IPS-20b (cell line): ENCODE data around the gene BLOC1S4.
"Not testable (repeated sequence)": the region's sequence is repeated elsewhere in the genome, so short reads cannot be mapped to it uniquely, and the experiment has no call there.

Experiments used
- H3K27ac ChIP-seq: one replicate; pipeline ENCODE4 v1.5.1; 2013; ENCODE audit warnings: low read length
- H3K27me3 ChIP-seq: 2 replicates; pipeline ENCODE4 v1.6.1; 2013; ENCODE audit warnings: mild to moderate bottlenecking, low read length, inconsistent platforms; ENCODE audit not compliant: insufficient read depth
- H3K36me3 ChIP-seq: 2 replicates; pipeline ENCODE4 v1.6.1; 2013; ENCODE audit warnings: low read depth, mild to moderate bottlenecking, inconsistent platforms, low read length, moderate library complexity; ENCODE audit not compliant: insufficient read depth
- H3K4me1 ChIP-seq: 2 replicates; pipeline ENCODE4 v1.6.1; 2013; ENCODE audit warnings: mild to moderate bottlenecking, control low read depth, inconsistent platforms, low read length, moderate library complexity; ENCODE audit not compliant: insufficient read depth
- H3K4me3 ChIP-seq: 2 replicates; pipeline ENCODE4 v1.5.1; 2013; ENCODE audit warnings: mild to moderate bottlenecking, low read length, inconsistent platforms
- H3K9ac ChIP-seq: 2 replicates; pipeline ENCODE4 v1.6.1; 2013; ENCODE audit warnings: low read depth, mild to moderate bottlenecking, inconsistent platforms, low read length, moderate library complexity
- H3K9me3 ChIP-seq: 2 replicates; pipeline ENCODE4 v1.6.1; 2013; ENCODE audit warnings: mild to moderate bottlenecking, low read depth, low read length, inconsistent platforms; ENCODE audit not compliant: insufficient read depth

The BLOC1S4 gene

DNA sequence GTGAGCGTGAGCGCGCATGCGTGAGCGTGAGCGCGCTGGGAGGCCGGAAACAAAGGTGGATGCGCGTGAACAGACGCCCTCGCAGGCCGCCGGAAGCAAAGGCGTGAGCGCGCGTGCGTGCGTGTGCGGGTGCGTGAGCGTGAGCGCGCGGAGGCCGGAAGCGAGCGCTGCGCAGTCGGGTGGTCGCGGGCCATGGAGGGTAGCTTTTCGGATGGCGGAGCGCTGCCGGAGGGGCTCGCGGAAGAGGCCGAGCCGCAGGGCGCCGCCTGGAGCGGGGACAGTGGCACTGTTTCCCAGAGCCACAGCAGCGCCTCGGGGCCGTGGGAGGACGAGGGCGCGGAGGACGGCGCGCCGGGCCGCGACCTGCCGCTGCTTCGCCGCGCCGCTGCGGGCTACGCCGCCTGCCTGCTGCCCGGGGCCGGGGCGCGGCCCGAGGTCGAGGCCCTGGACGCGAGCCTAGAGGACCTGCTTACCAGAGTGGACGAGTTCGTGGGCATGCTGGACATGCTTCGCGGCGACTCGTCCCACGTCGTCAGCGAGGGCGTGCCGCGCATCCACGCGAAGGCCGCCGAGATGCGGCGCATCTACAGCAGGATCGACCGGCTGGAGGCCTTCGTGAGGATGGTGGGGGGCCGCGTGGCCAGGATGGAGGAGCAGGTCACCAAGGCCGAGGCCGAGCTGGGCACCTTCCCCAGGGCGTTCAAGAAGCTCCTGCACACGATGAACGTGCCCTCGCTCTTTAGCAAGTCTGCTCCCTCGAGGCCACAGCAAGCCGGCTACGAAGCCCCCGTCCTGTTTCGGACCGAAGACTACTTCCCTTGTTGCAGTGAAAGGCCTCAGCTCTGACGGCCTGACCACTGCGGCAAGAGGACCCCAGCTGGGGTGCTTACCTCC is at the start of gene BLOC1S4:
Gene BLOC1S4 (plus strand): TSS at position 157 of the 894 bp plus-strand sequence. CDS start 36 bp downstream, at position 193.
- Histone ChIP-seq H3K9me3 (no peaks in the 10 kb centered on the region), H3K4me3 (peak within 1 kb of the TSS; percentile 90), H3K4me1 (no peaks in the 10 kb centered on the region; the same call in 1 of the 2 replicates), H3K9ac (peak within 1 kb of the TSS; percentile 82; the same call in 1 of the 2 replicates), H3K27ac (no peak within 1 kb of the TSS), H3K27me3 (peaks cover 27% of the 10 kb centered on the region), H3K36me3 (no peaks in the 10 kb centered on the region)

GRCh38 chr4:6668391-6668790 is 47.6 kb upstream of the BLOC1S4 start:
- H3K27ac ChIP-seq = no peak overlapping the region

DNA sequence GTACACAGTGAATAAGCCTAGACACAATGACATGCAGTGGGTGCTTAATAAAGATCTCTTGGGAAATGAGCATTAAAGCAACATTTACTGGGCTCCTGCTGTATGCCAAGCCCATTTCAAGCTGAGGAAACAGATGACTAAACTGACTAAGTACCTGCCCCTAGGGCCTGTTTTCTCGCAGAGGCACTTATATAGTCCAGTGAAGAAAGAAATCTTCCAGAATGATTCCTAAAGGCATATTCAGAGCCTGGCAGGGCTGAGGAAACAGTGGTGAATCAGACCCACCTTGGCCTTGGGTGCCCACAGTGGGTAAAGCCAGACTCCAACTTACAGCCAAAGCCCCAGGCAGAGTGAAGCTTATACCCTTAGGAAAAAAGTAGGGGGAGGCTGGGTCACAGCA is 44.3 kb upstream of the BLOC1S4 start:
- H3K27ac ChIP-seq = no peak overlapping the region
- peaks cover 14% of the 10 kb centered on the region for H3K36me3 ChIP-seq
- H3K9me3 ChIP-seq = no peaks in the 10 kb centered on the region
- H3K27me3 ChIP-seq = no peaks in the 10 kb centered on the region
- no peak overlapping the region for H3K4me3 ChIP-seq
- H3K9ac ChIP-seq = no peak overlapping the region
- peaks cover 10% of the 10 kb centered on the region; the same call in 1 of the 2 replicates for H3K4me1 ChIP-seq

More at GRCh38 chr4:6668391-6668790, 47.6 kb upstream of the BLOC1S4 start:
- Histone ChIP-seq H3K27me3 (peaks cover 9% of the 10 kb centered on the region; the same call in 1 of the 2 replicates), H3K4me3 (no peak overlapping the region), H3K9ac (no peak overlapping the region), H3K36me3 (no peaks in the 10 kb centered on the region), H3K4me1 (no peaks in the 10 kb centered on the region), H3K9me3 (no peaks in the 10 kb centered on the region)

GRCh38 chr4:6672131-6672530 is 43.8 kb upstream of the BLOC1S4 start:
- Histone ChIP-seq H3K36me3 (peaks cover 19% of the 10 kb centered on the region), H3K4me1 (peaks cover 10% of the 10 kb centered on the region; the same call in 1 of the 2 replicates), H3K27me3 (no peaks in the 10 kb centered on the region), H3K4me3 (no peak overlapping the region), H3K9ac (no peak overlapping the region), H3K9me3 (no peaks in the 10 kb centered on the region), H3K27ac (no peak overlapping the region)

- H3K4me3 ChIP-seq, H3K9me3 ChIP-seq, H3K9ac ChIP-seq, H3K27ac ChIP-seq, H3K27me3 ChIP-seq: not testable (repeated sequence)
- peaks cover 10% of the 10 kb centered on the region; the same call in 1 of the 2 replicates for H3K4me1 ChIP-seq
- peaks cover 23% of the 10 kb centered on the region for H3K36me3 ChIP-seq
These were observed 43.3 kb upstream of the BLOC1S4 start for GRCh38 chr4:6672541-6673190.

DNA sequence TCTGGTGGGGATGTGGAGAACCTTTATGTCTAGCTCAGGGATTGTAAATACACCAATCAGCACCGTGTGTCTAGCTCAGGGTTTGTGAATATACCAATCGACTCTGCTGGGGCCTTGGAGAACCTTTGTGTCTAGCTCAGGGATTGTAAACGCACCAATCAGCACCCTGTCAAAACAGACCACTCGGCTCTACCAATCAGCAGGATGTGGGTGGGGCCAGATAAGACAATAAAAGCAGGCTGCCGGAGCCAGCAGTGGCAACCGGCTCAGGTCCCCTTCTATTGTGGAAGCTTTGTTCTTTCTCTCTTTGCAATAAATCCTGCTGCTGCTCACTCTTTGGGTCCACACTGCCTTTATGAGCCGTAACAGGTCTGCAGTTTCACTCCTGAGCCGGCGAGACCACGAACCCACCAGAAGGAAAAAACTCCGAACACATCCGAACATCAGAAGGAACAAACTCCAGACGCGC is 42.7 kb upstream of the BLOC1S4 start:
- Histone ChIP-seq H3K9ac (peak overlapping the region; percentile 75; the same call in 1 of the 2 replicates), H3K36me3 (peaks cover 23% of the 10 kb centered on the region), H3K4me1 (peaks cover 10% of the 10 kb centered on the region; the same call in 1 of the 2 replicates), H3K4me3 (peak overlapping the region; percentile 75)
- not testable (repeated sequence) for H3K9me3 ChIP-seq, H3K27ac ChIP-seq, H3K27me3 ChIP-seq

DNA sequence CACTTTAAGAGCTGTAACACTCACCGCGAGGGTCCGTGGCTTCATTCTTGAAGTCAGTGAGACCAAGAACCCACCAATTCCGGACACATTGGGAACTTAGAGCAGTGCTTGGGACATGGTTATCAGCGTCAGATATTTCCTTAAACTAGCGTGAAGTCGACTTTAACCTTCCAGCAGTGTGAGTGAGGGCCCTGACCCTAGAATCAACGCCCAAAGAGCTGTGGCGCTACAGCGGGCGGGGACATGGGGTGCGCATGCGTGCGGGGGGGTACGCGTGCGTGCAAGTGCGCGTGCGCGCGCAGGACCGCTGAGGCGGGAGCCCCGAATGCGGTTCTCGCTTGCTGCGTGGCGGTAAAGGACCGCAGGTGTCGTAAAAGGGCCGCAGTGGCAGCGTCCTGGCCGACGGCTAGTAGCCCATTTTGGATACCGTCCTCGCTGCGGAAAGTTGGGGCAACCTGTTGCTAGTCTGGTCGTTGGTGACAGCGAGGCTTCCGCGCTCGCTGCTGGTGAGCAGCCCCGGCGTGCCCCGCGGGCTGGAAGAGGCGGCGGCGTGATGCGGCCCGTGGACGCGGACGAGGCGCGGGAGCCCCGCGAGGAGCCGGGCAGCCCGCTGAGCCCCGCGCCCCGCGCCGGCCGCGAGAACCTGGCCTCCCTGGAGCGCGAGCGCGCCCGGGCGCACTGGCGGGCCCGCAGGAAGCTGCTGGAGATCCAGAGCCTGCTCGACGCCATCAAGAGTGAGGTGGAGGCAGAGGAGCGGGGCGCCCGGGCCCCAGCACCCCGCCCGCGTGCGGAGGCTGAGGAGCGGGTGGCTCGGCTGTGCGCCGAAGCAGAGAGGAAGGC is 42.1 kb upstream of the BLOC1S4 start:
- H3K27ac ChIP-seq = no peak overlapping the region

GRCh38 chr4:6674500-6675149 is 41.3 kb upstream of the BLOC1S4 start:
- Histone ChIP-seq H3K27ac (no peak overlapping the region), H3K36me3 (peaks cover 23% of the 10 kb centered on the region), H3K4me3 (peak overlapping the region; percentile 75), H3K9ac (peak overlapping the region; percentile 57; the same call in 1 of the 2 replicates), H3K4me1 (peaks cover 10% of the 10 kb centered on the region; the same call in 1 of the 2 replicates), H3K27me3 (no peaks in the 10 kb centered on the region), H3K9me3 (no peaks in the 10 kb centered on the region)

More for the DNA sequence above, 42.1 kb upstream of the BLOC1S4 start:
- Histone ChIP-seq H3K36me3 (peaks cover 23% of the 10 kb centered on the region), H3K9ac (peak overlapping the region; percentile 75; the same call in 1 of the 2 replicates), H3K27me3 (no peaks in the 10 kb centered on the region), H3K4me3 (peak overlapping the region; percentile 75), H3K9me3 (no peaks in the 10 kb centered on the region), H3K4me1 (peaks cover 10% of the 10 kb centered on the region; the same call in 1 of the 2 replicates)

DNA sequence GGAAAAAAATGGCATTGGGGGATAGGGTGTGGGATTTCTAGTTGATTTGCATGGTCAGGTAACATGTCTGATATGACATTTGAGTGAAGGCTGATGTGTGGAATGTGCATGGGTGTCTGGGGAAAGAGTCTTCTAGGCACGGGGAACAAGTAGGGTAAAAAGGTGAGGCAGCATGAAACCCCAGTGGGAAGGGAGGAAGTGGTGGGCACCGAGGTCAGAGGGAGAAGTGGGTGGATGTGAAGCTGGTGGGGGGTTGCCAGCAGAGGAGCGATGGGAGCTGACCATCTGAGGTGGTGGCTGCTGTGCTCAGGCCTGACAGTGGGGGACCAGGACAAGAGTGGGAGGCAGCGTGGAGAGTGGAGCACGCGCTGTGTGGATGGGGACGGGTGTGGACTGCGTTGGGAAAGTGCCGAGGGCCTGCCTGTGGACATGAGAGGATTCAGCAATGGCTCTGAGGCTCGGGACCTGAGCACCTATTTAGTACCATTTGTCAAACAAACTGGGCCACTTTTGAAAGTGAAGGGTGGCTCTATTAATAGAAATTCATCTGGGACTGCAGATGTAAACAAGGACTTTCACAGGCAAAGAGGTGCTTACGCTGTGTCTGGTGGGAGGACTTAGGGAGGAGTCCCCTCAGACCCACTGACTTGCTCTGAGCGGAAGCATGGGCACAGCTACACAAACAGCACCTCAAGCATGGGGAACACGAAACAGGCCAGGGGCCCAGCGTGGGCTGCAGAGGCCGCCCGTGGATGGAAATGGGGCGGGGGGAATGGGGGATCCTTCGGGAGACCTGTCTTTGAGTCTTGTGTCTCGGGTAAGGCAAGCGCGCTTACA is 39.0 kb upstream of the BLOC1S4 start:
- no peak overlapping the region for H3K27ac ChIP-seq
- peaks cover 10% of the 10 kb centered on the region; the same call in 1 of the 2 replicates for H3K4me1 ChIP-seq
- H3K9me3 ChIP-seq = no peaks in the 10 kb centered on the region
- no peaks in the 10 kb centered on the region for H3K27me3 ChIP-seq
- H3K9ac ChIP-seq = no peak overlapping the region
- peaks cover 23% of the 10 kb centered on the region for H3K36me3 ChIP-seq
- H3K4me3 ChIP-seq = 0 out of 2 replicates have a peak overlapping the region, but pooled peaks have one; percentile 75

DNA sequence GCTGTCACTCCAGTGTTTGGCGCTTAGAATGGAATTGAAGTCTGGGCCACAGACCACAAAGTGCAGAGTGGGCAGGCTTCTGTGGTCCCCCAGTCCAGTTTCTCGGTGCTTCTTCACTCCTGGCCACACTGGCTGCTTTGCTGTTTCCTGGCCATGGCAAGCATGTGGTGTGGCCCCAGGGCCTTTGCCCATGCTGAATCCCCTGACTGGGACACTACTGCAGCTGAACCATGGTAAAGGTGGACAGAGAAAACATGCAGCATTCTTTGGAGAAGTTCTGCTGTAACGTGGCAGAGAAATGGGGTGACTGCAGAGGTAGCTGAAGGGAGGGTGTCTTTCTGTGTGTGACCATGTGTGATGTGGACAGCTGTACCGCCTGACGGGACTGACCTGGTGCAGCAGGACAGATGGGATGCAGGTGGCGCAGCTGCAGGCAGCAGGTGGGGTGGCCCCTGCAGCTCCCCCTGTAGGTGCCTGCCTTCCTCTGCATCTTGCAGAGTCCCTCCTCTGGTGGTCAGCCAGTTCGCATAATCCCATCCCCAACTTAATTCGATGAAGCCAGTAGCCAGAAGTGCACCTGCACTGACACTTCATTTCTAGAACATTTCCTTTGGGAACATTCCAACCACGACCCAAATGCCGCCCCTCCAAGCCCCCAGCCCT is 35.5 kb upstream of the BLOC1S4 start:
- H3K27me3 ChIP-seq = no peaks in the 10 kb centered on the region

More for the DNA sequence above, 35.5 kb upstream of the BLOC1S4 start:
- no peak overlapping the region for H3K9ac ChIP-seq
- no peaks in the 10 kb centered on the region for H3K9me3 ChIP-seq
- H3K36me3 ChIP-seq = peaks cover 21% of the 10 kb centered on the region
- H3K27ac ChIP-seq = no peak overlapping the region
- peaks cover 4% of the 10 kb centered on the region; the same call in 1 of the 2 replicates for H3K4me1 ChIP-seq
- no peak overlapping the region for H3K4me3 ChIP-seq
